Right atrium auricular region (tissue), 2 donors: ENCODE data around the gene RNF111. TPM values are rescaled to one million over a fixed set of nuclear protein-coding genes. Genes with fewer than 3 reads are reported as not detected.
"Not testable (repeated sequence)": the region's sequence is repeated elsewhere in the genome, so short reads cannot be mapped to it uniquely, and the experiment has no call there.

Source experiments
- DNase-seq: peaks from one replicate; pipeline ENCODE4 v3.0.0-alpha.2; 2019; ENCODE audit warnings: low spot score
- H3K27ac ChIP-seq, 2 donors: fragments of 200-600 bp; sonication (generic); 1 replicate in 1 of 2; 2 replicates in 1 of 2; pipeline ENCODE4 v1.5.1; 2016 to 2019
- H3K27me3 ChIP-seq, 2 donors: fragments of 200-600 bp; sonication (generic); one replicate each; pipeline versions ENCODE4 v1.5.1 to v1.6.0; 2017 to 2019
- H3K36me3 ChIP-seq: fragments of 200-600 bp; sonication (generic); one replicate; pipeline ENCODE4 v1.5.1; 2016
- H3K4me1 ChIP-seq, 2 donors: fragments of 200-600 bp; sonication (generic); one replicate each; pipeline versions ENCODE4 v1.5.1 to v1.6.0; 2017 to 2019
- H3K4me3 ChIP-seq, 2 donors: fragments of 200-600 bp; sonication (generic); 1 replicate in 1 of 2; 2 replicates in 1 of 2; pipeline ENCODE4 v1.5.1; 2017 to 2019; ENCODE audit warnings: mild to moderate bottlenecking in 1 of 2, moderate library complexity in 1 of 2
- H3K9me3 ChIP-seq, 2 donors: fragments of 200-600 bp; sonication (generic); one replicate each; pipeline ENCODE4 v1.5.1; 2019
- CTCF ChIP-seq, 2 donors: fragments of 200-600 bp; sonication (generic); IDR thresholded peaks; one replicate each; pipeline ENCODE4 v1.5.1; 2019; ENCODE audit warnings: antibody characterized with exemption in 2 of 2
- total RNA-seq, 2 donors: library from RNA; depleted of rRNA; stranded (reverse); fragments of >200 nt; gene quantifications; one replicate each; pipeline ENCODE4 v1.1.0, GENCODE V29; 2016

The RNF111 gene
- total RNA-seq, 2 donors from 2014 or later: 9.3 to 15.6 TPM

GRCh38 chr15:59138243-59138642, 150.8 kb downstream of the RNF111 start:
- H3K27ac ChIP-seq: no peak overlapping the region
- no peak overlapping the region for H3K4me3 ChIP-seq
- peak; percentile 12 to 57 for TF ChIP-seq CTCF (IDR thresholded peaks at IDR 0.05)
- H3K27me3 ChIP-seq: no peaks in the 10 kb centered on the region
- peaks cover 38% of the 10 kb centered on the region for H3K36me3 ChIP-seq
- no peaks in the 10 kb centered on the region for H3K9me3 ChIP-seq
- no peaks in the 10 kb centered on the region for H3K4me1 ChIP-seq
- no peak for DNase-seq

GRCh38 chr15:59140422-59141226, 153.2 kb downstream of the RNF111 start:
- H3K9me3 ChIP-seq: no peaks in the 10 kb centered on the region
- H3K36me3 ChIP-seq: peaks cover 24% of the 10 kb centered on the region

GRCh38 chr15:59143281-59143680, 155.8 kb downstream of the RNF111 start:
- Histone ChIP-seq H3K4me3 (no peak overlapping the region), H3K27ac (no peak overlapping the region), H3K27me3 (no peaks in the 10 kb centered on the region), H3K36me3 (no peaks in the 10 kb centered on the region), H3K4me1 (no peaks in the 10 kb centered on the region), H3K9me3 (no peaks in the 10 kb centered on the region)
- no peak for DNase-seq
- no peak for TF ChIP-seq CTCF (IDR thresholded peaks at IDR 0.05)

More at GRCh38 chr15:59140422-59141226, 153.2 kb downstream of the RNF111 start:
- H3K27ac ChIP-seq: no peak overlapping the region
- H3K4me3 ChIP-seq: no peak overlapping the region
- no peaks in the 10 kb centered on the region for H3K27me3 ChIP-seq
- no peak for TF ChIP-seq CTCF (IDR thresholded peaks at IDR 0.05)
- DNase-seq: no peak
- H3K4me1 ChIP-seq: no peaks in the 10 kb centered on the region

- not testable (repeated sequence) for H3K4me1 ChIP-seq, H3K36me3 ChIP-seq, H3K27me3 ChIP-seq, H3K27ac ChIP-seq, DNase-seq, H3K9me3 ChIP-seq, H3K4me3 ChIP-seq
These were observed 157.1 kb downstream of the RNF111 start for GRCh38 chr15:59144594-59144993.

Other genes starting within 250 kb of the RNF111 start
- 10 to 100 TPM; 40.8 to 42.0 TPM for gene ADAM10, start 238.0 kb upstream of the RNF111 start, total RNA-seq
- gene MINDY2, start 216.4 kb upstream of the RNF111 start, total RNA-seq: 10 to 100 TPM; 20.1 to 30.0 TPM
- 10 to 100 TPM; 39.9 to 62.3 TPM for gene SLTM, start 54.0 kb upstream of the RNF111 start, total RNA-seq
- 1 to 10 TPM in 1 of 2 donors, not detected in 1; 2.1 TPM for gene CCNB2, start 117.5 kb downstream of the RNF111 start, total RNA-seq
- not detected for gene LDHAL6B, start 219.2 kb downstream of the RNF111 start, total RNA-seq